K562 (cell line): ENCODE data around the gene SULT6B1. TPM values are rescaled to one million over a fixed set of nuclear protein-coding genes. Genes with fewer than 3 reads are reported as not detected.

Experiments
- CBX3 ChIP-seq, 2 experiments: IDR thresholded peaks; 1 replicate in 1 of 2; 2 replicates in 1 of 2; pipeline ENCODE4 v1.6.1; 2012; ENCODE audit warnings: inconsistent platforms in 2 of 2, low read length in 2 of 2, borderline replicate concordance in 1 of 2, control low read depth in 1 of 2
- CHD2 ChIP-seq: IDR thresholded peaks from 2 replicates; pipeline ENCODE4 v1.6.1; 2011; ENCODE audit warnings: low read depth, low read length
- CREB1 ChIP-seq, 2 experiments: sonication (generic) in 1 of 2; formaldehyde crosslinking in 1 of 2; IDR thresholded peaks; 2 replicates each; pipeline versions ENCODE4 v1.6.1 to v1.8.0; 2012 to 2022; ENCODE audit warnings: inconsistent platforms in 1 of 2, mild to moderate bottlenecking in 1 of 2, missing genetic modification reagents in 1 of 2, moderate library complexity in 1 of 2
- JUN ChIP-seq, 2 experiments: sonication (generic) in 1 of 2; formaldehyde crosslinking in 1 of 2; IDR thresholded peaks; 2 replicates each; pipeline versions ENCODE4 v1.6.1 to v1.8.0; 2012 to 2022; ENCODE audit warnings: borderline replicate concordance in 2 of 2, mild to moderate bottlenecking in 2 of 2, improper control_type of control experiment in 1 of 2, low read depth in 1 of 2, low read length in 1 of 2, missing genetic modification reagents in 1 of 2
- TCF3 ChIP-seq: sonication (generic); formaldehyde crosslinking; IDR thresholded peaks from 2 replicates; pipeline ENCODE4 v1.4.0; 2020; ENCODE audit warnings: mild to moderate bottlenecking, missing genetic modification reagents
- ZBTB17 ChIP-seq: fragments of 450-650 bp; formaldehyde crosslinking; IDR thresholded peaks from 2 replicates; pipeline ENCODE4 v1.4.0; 2020; ENCODE audit warnings: mild to moderate bottlenecking
- polyA plus RNA-seq, 8 experiments: library from polyadenylated mRNA; depleted of rRNA in 4 of 8; stranded (reverse) in 5 of 8; unstranded in 3 of 8; fragments of >200 nt; fragmentation: Nextera tagmentation in 2 of 8; fragmentation: Illumina TruSeq in 1 of 8; extraction: Ambion mirVana in 2 of 8; extraction: Trizol in 1 of 8; gene quantifications; 2 replicates each; pipeline versions ENCODE4 v1.2.1 to v1.2.3, GENCODE V29; 2011 to 2014; ENCODE audit warnings: inconsistent platforms in 1 of 8, missing spikeins in 1 of 8
- total RNA-seq, 7 experiments: library from RNA; depleted of rRNA in 6 of 7; stranded (reverse); fragments of >200 nt in 6 of 7; fragmentation: Illumina TruSeq in 2 of 7; extraction: Trizol in 2 of 7; gene quantifications; 2 replicates each; pipeline versions ENCODE4 v1.2.1 to v1.2.3, GENCODE V29; 2011 to 2021; ENCODE audit warnings: low replicate concordance in 1 of 7
- TF ChIP-seq, protein P1 (sequence below): sonication (generic); formaldehyde crosslinking; IDR thresholded peaks from 2 replicates; pipeline ENCODE4 v1.8.1; 2022; ENCODE audit warnings: missing genetic modification reagents
- TF ChIP-seq, protein P2 (sequence below): fragments of 250-450 bp; sonication (Bioruptor Pico); IDR thresholded peaks from 2 replicates; pipeline ENCODE4 v1.5.0; 2022; ENCODE audit warnings: mild to moderate bottlenecking
- TF ChIP-seq, protein P3 (sequence below): fragments of 150-350 bp; conservative IDR thresholded peaks from 2 replicates; pipeline ENCODE4 v1.6.1; 2014; ENCODE audit warnings: low read length
- TF ChIP-seq, protein P4 (sequence below), 2 experiments: fragments of 450-650 bp in 1 of 2; sonication (generic) in 1 of 2; formaldehyde crosslinking; conservative IDR thresholded peaks; 2 replicates each; pipeline versions ENCODE4 v1.4.0 to v1.8.1; 2020 to 2022; ENCODE audit warnings: mild to moderate bottlenecking in 1 of 2, missing genetic modification reagents in 1 of 2

Gene SULT6B1
- total and polyA plus RNA-seq, 9 of the 15 experiments (the other 6 are each of a cell fraction or from before 2014, with no cell fraction given), result not detected

DNA sequence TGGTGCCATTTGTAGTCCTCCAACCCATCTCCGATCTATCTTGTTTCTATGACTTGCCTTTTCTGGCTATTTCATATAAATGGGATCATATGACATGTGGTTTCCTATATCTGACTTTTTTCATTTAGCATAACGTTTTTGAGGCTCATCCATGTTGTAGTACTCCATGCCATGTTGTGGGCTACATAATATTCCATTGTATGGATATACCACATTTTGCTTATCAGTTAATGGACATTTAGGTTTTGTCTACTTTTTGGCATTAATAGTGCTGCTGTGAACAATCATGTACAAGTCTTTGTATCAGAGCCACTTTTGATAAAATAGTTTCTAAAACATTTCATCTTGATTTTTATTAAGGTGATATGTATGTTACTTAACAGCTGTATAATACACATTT is 15.2 kb upstream of the SULT6B1 start (continued):
- TF ChIP-seq, protein P1, sequence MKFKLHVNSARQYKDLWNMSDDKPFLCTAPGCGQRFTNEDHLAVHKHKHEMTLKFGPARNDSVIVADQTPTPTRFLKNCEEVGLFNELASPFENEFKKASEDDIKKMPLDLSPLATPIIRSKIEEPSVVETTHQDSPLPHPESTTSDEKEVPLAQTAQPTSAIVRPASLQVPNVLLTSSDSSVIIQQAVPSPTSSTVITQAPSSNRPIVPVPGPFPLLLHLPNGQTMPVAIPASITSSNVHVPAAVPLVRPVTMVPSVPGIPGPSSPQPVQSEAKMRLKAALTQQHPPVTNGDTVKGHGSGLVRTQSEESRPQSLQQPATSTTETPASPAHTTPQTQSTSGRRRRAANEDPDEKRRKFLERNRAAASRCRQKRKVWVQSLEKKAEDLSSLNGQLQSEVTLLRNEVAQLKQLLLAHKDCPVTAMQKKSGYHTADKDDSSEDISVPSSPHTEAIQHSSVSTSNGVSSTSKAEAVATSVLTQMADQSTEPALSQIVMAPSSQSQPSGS (CRISPR knock-in tag), result no peak
- peak in 1 of 2 experiments; percentile 92; a peak in 2 of 3 replicates for TF ChIP-seq CBX3 (IDR thresholded peaks at IDR 0.05; ENCODE audit: borderline replicate concordance in 1 of 2, low read length in 2 of 2)
- TF ChIP-seq CREB1 (IDR thresholded peaks at IDR 0.05), result no peak
- TF ChIP-seq CREB1 (CRISPR knock-in tag; IDR thresholded peaks at IDR 0.05), result no peak
- TF ChIP-seq JUN (IDR thresholded peaks at IDR 0.05; ENCODE audit: borderline replicate concordance, low read depth, low read length), result no peak
- no peak for TF ChIP-seq JUN (CRISPR knock-in tag; IDR thresholded peaks at IDR 0.05; ENCODE audit: borderline replicate concordance)
- TF ChIP-seq, protein P2, sequence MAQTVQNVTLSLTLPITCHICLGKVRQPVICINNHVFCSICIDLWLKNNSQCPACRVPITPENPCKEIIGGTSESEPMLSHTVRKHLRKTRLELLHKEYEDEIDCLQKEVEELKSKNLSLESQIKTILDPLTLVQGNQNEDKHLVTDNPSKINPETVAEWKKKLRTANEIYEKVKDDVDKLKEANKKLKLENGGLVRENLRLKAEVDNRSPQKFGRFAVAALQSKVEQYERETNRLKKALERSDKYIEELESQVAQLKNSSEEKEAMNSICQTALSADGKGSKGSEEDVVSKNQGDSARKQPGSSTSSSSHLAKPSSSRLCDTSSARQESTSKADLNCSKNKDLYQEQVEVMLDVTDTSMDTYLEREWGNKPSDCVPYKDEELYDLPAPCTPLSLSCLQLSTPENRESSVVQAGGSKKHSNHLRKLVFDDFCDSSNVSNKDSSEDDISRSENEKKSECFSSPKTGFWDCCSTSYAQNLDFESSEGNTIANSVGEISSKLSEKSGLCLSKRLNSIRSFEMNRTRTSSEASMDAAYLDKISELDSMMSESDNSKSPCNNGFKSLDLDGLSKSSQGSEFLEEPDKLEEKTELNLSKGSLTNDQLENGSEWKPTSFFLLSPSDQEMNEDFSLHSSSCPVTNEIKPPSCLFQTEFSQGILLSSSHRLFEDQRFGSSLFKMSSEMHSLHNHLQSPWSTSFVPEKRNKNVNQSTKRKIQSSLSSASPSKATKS (CRISPR knock-in tag), result no peak
- no peak for TF ChIP-seq CHD2
- TF ChIP-seq, protein P3, sequence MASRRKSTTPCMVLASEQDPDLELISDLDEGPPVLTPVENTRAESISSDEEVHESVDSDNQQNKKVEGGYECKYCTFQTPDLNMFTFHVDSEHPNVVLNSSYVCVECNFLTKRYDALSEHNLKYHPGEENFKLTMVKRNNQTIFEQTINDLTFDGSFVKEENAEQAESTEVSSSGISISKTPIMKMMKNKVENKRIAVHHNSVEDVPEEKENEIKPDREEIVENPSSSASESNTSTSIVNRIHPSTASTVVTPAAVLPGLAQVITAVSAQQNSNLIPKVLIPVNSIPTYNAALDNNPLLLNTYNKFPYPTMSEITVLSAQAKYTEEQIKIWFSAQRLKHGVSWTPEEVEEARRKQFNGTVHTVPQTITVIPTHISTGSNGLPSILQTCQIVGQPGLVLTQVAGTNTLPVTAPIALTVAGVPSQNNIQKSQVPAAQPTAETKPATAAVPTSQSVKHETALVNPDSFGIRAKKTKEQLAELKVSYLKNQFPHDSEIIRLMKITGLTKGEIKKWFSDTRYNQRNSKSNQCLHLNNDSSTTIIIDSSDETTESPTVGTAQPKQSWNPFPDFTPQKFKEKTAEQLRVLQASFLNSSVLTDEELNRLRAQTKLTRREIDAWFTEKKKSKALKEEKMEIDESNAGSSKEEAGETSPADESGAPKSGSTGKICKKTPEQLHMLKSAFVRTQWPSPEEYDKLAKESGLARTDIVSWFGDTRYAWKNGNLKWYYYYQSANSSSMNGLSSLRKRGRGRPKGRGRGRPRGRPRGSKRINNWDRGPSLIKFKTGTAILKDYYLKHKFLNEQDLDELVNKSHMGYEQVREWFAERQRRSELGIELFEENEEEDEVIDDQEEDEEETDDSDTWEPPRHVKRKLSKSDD, result no peak
- TF ChIP-seq TCF3, result no peak
- TF ChIP-seq, protein P4, sequence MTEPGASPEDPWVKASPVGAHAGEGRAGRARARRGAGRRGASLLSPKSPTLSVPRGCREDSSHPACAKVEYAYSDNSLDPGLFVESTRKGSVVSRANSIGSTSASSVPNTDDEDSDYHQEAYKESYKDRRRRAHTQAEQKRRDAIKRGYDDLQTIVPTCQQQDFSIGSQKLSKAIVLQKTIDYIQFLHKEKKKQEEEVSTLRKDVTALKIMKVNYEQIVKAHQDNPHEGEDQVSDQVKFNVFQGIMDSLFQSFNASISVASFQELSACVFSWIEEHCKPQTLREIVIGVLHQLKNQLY (CRISPR knock-in tag; conservative IDR thresholded peaks at IDR 0.05), result no peak
- TF ChIP-seq ZBTB17, result no peak
